Measurements from ENCODE around the gene HTT.
A peak's percentile ranks its signal among the peaks of the same experiment; 100 is the strongest.

The HTT gene

DNA sequence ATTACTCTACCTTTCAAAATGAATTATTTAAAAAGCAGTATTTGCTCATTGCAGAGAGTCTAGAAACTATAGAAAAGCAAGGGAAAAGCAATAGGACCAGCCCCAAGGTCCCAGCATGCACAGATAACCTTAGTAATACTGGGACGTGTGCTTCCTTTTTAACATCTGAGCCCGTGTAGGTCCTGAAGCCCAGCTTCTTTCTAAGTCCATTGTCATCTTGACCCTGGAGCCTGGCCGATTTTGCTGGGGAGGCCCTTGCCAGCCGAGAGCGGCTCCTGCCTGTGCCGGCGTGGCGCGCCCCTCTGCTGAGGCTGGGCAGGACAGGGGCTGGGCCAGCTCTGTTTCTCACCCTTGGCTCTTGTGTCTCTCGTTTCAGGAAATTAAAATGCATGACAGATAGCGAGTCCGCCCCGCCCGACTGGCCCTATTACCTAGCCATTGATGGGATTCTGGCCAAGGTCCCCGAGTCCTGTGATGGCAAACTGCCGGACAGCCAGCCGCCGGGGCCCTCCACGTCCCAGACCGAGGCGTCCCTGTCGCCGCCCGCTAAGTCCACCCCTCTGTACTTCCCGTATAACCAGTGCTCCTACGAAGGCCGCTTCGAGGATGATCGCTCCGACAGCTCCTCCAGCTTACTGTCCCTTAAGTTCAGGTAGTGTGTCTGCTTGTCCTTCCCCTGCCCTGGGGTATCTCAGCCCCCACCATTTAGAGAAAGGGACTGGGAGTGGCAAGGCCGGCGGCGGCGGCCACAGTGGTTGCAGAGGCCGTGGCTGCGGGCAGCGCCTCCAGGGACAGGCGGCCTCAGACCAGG lies 178.6 kb downstream of the HTT start:
- Histone ChIP-seq H2AFZ (ENCODE audit: low read length) (no peak overlapping the region), H2BK120ac (ENCODE audit: low read depth, low read length) (no peak overlapping the region), H3K9me3 (replicated peaks in 1 of 2; ENCODE audit: control insufficient read depth in 2 of 2, insufficient read depth in 1 of 2, low read depth in 1 of 2, low read length in 2 of 2) (no peaks in the 10 kb centered on the region), H3K27me3 (ENCODE audit: control insufficient read depth in 3 of 3, insufficient read depth in 3 of 3, low read depth in 1 of 3, low read length in 3 of 3) (no peaks in the 10 kb centered on the region), H2BK15ac (ENCODE audit: low read length) (peak overlapping the region; percentile 38), H3K4ac (ENCODE audit: low read length) (no peak overlapping the region), H3K9ac (ENCODE audit: low read depth, low read length, poor library complexity) (peak overlapping the region; percentile 21), H3K23ac (ENCODE audit: low read depth, low read length, poor library complexity) (peak overlapping the region; percentile 17), H3K4me3 (ENCODE audit: low read length in 2 of 2) (no peak overlapping the region), H4K8ac (ENCODE audit: low read depth, low read length) (no peak overlapping the region), H3K4me2 (ENCODE audit: insufficient read depth, low read length, poor library complexity, severe bottlenecking) (no peak overlapping the region), H2BK5ac (ENCODE audit: low read length) (peak overlapping the region; percentile 93), H3K36me3 (replicated peaks in 1 of 2; ENCODE audit: control insufficient read depth in 2 of 2, insufficient read depth in 2 of 2, low read length in 2 of 2) (no peaks in the 10 kb centered on the region), H3K14ac (ENCODE audit: low read length) (peak overlapping the region; percentile 94), H3K79me1 (ENCODE audit: low read depth, low read length) (no peaks in the 10 kb centered on the region), H2BK12ac (ENCODE audit: low read length) (peak overlapping the region; percentile 73), H3K4me1 (ENCODE audit: control insufficient read depth in 2 of 2, insufficient read depth in 1 of 2, low read depth in 1 of 2, low read length in 2 of 2) (peaks cover 6 to 19% of the 10 kb centered on the region in 2 donors), H2AK5ac (ENCODE audit: low read depth, low read length) (peak overlapping the region; percentile 93), H4K91ac (ENCODE audit: low read depth, low read length, poor library complexity) (no peak overlapping the region), H3K27ac (replicated peaks; ENCODE audit: low read length) (no peak overlapping the region), H3K18ac (ENCODE audit: low read length) (peak overlapping the region; percentile 28)
- DNase-seq (ENCODE audit: low spot score), result no peak
- WGBS, 2 donors (ENCODE audit: extremely low coverage in 2 of 2, insufficient read length in 2 of 2, insufficient replicate concordance in 1 of 2), result no CpG with 5 or more reads among the region's 38 CpGs

DNA sequence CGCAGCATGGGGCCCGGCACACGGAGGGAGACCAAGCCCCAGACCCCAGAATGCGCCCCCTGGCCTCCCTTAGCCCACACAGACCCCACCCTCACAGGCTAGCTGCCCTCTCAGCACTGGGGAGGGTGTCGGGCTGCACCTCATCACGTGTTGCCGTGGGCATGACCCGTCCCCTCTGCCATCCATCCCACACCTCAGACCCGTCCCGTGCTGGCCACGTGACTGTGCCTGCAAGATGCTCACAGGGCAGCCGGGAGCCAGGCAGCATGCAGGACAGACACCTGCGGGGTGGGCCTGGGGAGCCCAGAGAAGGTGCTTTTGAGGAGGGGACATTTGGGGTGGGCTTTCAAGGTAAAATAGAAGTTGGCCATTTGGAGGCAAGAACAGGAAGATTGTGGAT lies 179.3 kb downstream of the HTT start:
- no peaks in the 10 kb centered on the region for H3K9me3 ChIP-seq (replicated peaks in 1 of 2; ENCODE audit: control insufficient read depth in 2 of 2, insufficient read depth in 1 of 2, low read depth in 1 of 2, low read length in 2 of 2)
- peak overlapping the region; percentile 82 for H2BK12ac ChIP-seq (ENCODE audit: low read length)
- no peaks in the 10 kb centered on the region for H3K27me3 ChIP-seq (ENCODE audit: control insufficient read depth in 3 of 3, insufficient read depth in 3 of 3, low read depth in 1 of 3, low read length in 3 of 3)
- peak overlapping the region; percentile 64 for H3K9ac ChIP-seq (ENCODE audit: low read depth, low read length, poor library complexity)
- H4K91ac ChIP-seq (ENCODE audit: low read depth, low read length, poor library complexity), result no peak overlapping the region
- H3K4ac ChIP-seq (ENCODE audit: low read length), result no peak overlapping the region
- H3K23ac ChIP-seq (ENCODE audit: low read depth, low read length, poor library complexity), result no peak overlapping the region
- peak overlapping the region; percentile 38 for H2BK15ac ChIP-seq (ENCODE audit: low read length)
- H3K36me3 ChIP-seq (replicated peaks in 1 of 2; ENCODE audit: control insufficient read depth in 2 of 2, insufficient read depth in 2 of 2, low read length in 2 of 2), result no peaks in the 10 kb centered on the region
- peaks cover 6 to 13% of the 10 kb centered on the region in 2 donors for H3K4me1 ChIP-seq (ENCODE audit: control insufficient read depth in 2 of 2, insufficient read depth in 1 of 2, low read depth in 1 of 2, low read length in 2 of 2)
- H2AK5ac ChIP-seq (ENCODE audit: low read depth, low read length), result peak overlapping the region; percentile 93
- no peak overlapping the region for H3K27ac ChIP-seq (replicated peaks; ENCODE audit: low read length)
- no peak overlapping the region for H3K4me2 ChIP-seq (ENCODE audit: insufficient read depth, low read length, poor library complexity, severe bottlenecking)
- peak overlapping the region; percentile 89 for H3K18ac ChIP-seq (ENCODE audit: low read length)
- no peaks in the 10 kb centered on the region for H3K79me1 ChIP-seq (ENCODE audit: low read depth, low read length)
- no peak overlapping the region for H4K8ac ChIP-seq (ENCODE audit: low read depth, low read length)
- H3K4me3 ChIP-seq (ENCODE audit: low read length in 2 of 2), result peak overlapping the region in 1 of 2 donors; percentile 8
- H2BK5ac ChIP-seq (ENCODE audit: low read length), result peak overlapping the region; percentile 93
- H3K14ac ChIP-seq (ENCODE audit: low read length), result peak overlapping the region; percentile 94
- H2BK120ac ChIP-seq (ENCODE audit: low read depth, low read length), result no peak overlapping the region
- WGBS, 2 donors (ENCODE audit: extremely low coverage in 2 of 2, insufficient read length in 2 of 2, insufficient replicate concordance in 1 of 2), result no CpG with 5 or more reads among the region's 13 CpGs
- H2AFZ ChIP-seq (ENCODE audit: low read length), result no peak overlapping the region
- DNase-seq (ENCODE audit: low spot score), result no peak

GRCh38 chr4:3254302-3255131 lies 180.0 kb downstream of the HTT start:
- Histone ChIP-seq H2AFZ (ENCODE audit: low read length) (peak overlapping the region; percentile 43), H3K27ac (replicated peaks; ENCODE audit: low read length) (no peak overlapping the region), H2BK120ac (ENCODE audit: low read depth, low read length) (no peak overlapping the region), H3K23ac (ENCODE audit: low read depth, low read length, poor library complexity) (peak overlapping the region; percentile 43), H3K79me1 (ENCODE audit: low read depth, low read length) (no peaks in the 10 kb centered on the region), H3K36me3 (replicated peaks in 1 of 2; ENCODE audit: control insufficient read depth in 2 of 2, insufficient read depth in 2 of 2, low read length in 2 of 2) (no peaks in the 10 kb centered on the region), H3K9ac (ENCODE audit: low read depth, low read length, poor library complexity) (peak overlapping the region; percentile 67), H3K4ac (ENCODE audit: low read length) (no peak overlapping the region), H2BK5ac (ENCODE audit: low read length) (peak overlapping the region; percentile 93), H3K4me2 (ENCODE audit: insufficient read depth, low read length, poor library complexity, severe bottlenecking) (peak overlapping the region; percentile 11), H2AK5ac (ENCODE audit: low read depth, low read length) (peak overlapping the region; percentile 63), H2BK15ac (ENCODE audit: low read length) (no peak overlapping the region), H4K91ac (ENCODE audit: low read depth, low read length, poor library complexity) (no peak overlapping the region), H3K18ac (ENCODE audit: low read length) (peak overlapping the region; percentile 78), H4K8ac (ENCODE audit: low read depth, low read length) (no peak overlapping the region), H3K14ac (ENCODE audit: low read length) (peak overlapping the region; percentile 8), H3K4me3 (ENCODE audit: low read length in 2 of 2) (no peak overlapping the region), H3K4me1 (ENCODE audit: control insufficient read depth in 2 of 2, insufficient read depth in 1 of 2, low read depth in 1 of 2, low read length in 2 of 2) (peaks cover 6 to 8% of the 10 kb centered on the region in 2 donors), H3K27me3 (ENCODE audit: control insufficient read depth in 3 of 3, insufficient read depth in 3 of 3, low read depth in 1 of 3, low read length in 3 of 3) (no peaks in the 10 kb centered on the region), H2BK12ac (ENCODE audit: low read length) (peak overlapping the region; percentile 58), H3K9me3 (replicated peaks in 1 of 2; ENCODE audit: control insufficient read depth in 2 of 2, insufficient read depth in 1 of 2, low read depth in 1 of 2, low read length in 2 of 2) (no peaks in the 10 kb centered on the region)
- no CpG with 5 or more reads among the region's 14 CpGs for WGBS, 2 donors (ENCODE audit: extremely low coverage in 2 of 2, insufficient read length in 2 of 2, insufficient replicate concordance in 1 of 2)
- peak; percentile 9 for DNase-seq (ENCODE audit: low spot score)
